ENCODE measurements around the gene CNKSR3. TPM values are rescaled to one million over a fixed set of nuclear protein-coding genes. Genes with fewer than 3 reads are reported as not detected.

Gene CNKSR3
- total RNA-seq, 1 experiment from 2014 or later, result 12.1 TPM

GRCh38 chr6:154377726-154378125 lies 132.8 kb downstream of the CNKSR3 start:
- Histone ChIP-seq H3K36me3 (no peaks in the 10 kb centered on the region), H3K9me3 (no peaks in the 10 kb centered on the region), H3K27me3 (no peaks in the 10 kb centered on the region), H3K4me3 (no peak overlapping the region)
- DNase-seq, result no peak

GRCh38 chr6:154373971-154374370 lies 136.5 kb downstream of the CNKSR3 start:
- H3K36me3 ChIP-seq, result no peaks in the 10 kb centered on the region
- no peaks in the 10 kb centered on the region for H3K27me3 ChIP-seq
- DNase-seq, result no peak
- no peak overlapping the region for H3K4me3 ChIP-seq
- H3K9me3 ChIP-seq, result no peaks in the 10 kb centered on the region

- H3K27me3 ChIP-seq, result no peaks in the 10 kb centered on the region
- H3K4me3 ChIP-seq, result no peak overlapping the region
- H3K36me3 ChIP-seq, result no peaks in the 10 kb centered on the region
- no peaks in the 10 kb centered on the region for H3K9me3 ChIP-seq
- DNase-seq, result no peak
These were observed 139.2 kb downstream of the CNKSR3 start for GRCh38 chr6:154371281-154371680.

GRCh38 chr6:154370545-154370944 lies 139.9 kb downstream of the CNKSR3 start:
- Histone ChIP-seq H3K4me3 (no peak overlapping the region), H3K27me3 (no peaks in the 10 kb centered on the region), H3K36me3 (no peaks in the 10 kb centered on the region), H3K9me3 (no peaks in the 10 kb centered on the region)
- DNase-seq, result peak; percentile 26

GRCh38 chr6:154367839-154368695 lies 142.4 kb downstream of the CNKSR3 start:
- no peaks in the 10 kb centered on the region for H3K27me3 ChIP-seq
- no peaks in the 10 kb centered on the region for H3K9me3 ChIP-seq
- no peaks in the 10 kb centered on the region for H3K36me3 ChIP-seq
- no peak for DNase-seq
- no peak overlapping the region for H3K4me3 ChIP-seq

- no peaks in the 10 kb centered on the region for H3K27me3 ChIP-seq
- H3K9me3 ChIP-seq, result no peaks in the 10 kb centered on the region
- no peak for DNase-seq
- H3K36me3 ChIP-seq, result no peaks in the 10 kb centered on the region
- no peak overlapping the region for H3K4me3 ChIP-seq
These were observed 143.1 kb downstream of the CNKSR3 start for GRCh38 chr6:154367336-154367735.

- no peak for DNase-seq
- no peak overlapping the region for H3K4me3 ChIP-seq
- H3K27me3 ChIP-seq, result no peaks in the 10 kb centered on the region
- H3K9me3 ChIP-seq, result no peaks in the 10 kb centered on the region
- H3K36me3 ChIP-seq, result no peaks in the 10 kb centered on the region
These were observed 146.7 kb downstream of the CNKSR3 start for GRCh38 chr6:154363821-154364220.

GRCh38 chr6:154361476-154361875 lies 149.0 kb downstream of the CNKSR3 start:
- Histone ChIP-seq H3K9me3 (no peaks in the 10 kb centered on the region), H3K27me3 (no peaks in the 10 kb centered on the region), H3K36me3 (no peaks in the 10 kb centered on the region), H3K4me3 (no peak overlapping the region)
- DNase-seq, result no peak

GRCh38 chr6:154360476-154360875 lies 150.0 kb downstream of the CNKSR3 start:
- Histone ChIP-seq H3K9me3 (no peaks in the 10 kb centered on the region), H3K36me3 (no peaks in the 10 kb centered on the region), H3K27me3 (no peaks in the 10 kb centered on the region), H3K4me3 (no peak overlapping the region)
- no peak for DNase-seq

- Histone ChIP-seq H3K27me3 (no peaks in the 10 kb centered on the region), H3K36me3 (no peaks in the 10 kb centered on the region), H3K9me3 (no peaks in the 10 kb centered on the region), H3K4me3 (no peak overlapping the region)
- DNase-seq, result no peak
These were observed 150.8 kb downstream of the CNKSR3 start for GRCh38 chr6:154359679-154360078.

- no peaks in the 10 kb centered on the region for H3K9me3 ChIP-seq
- DNase-seq, result no peak
- H3K4me3 ChIP-seq, result no peak overlapping the region
- H3K36me3 ChIP-seq, result no peaks in the 10 kb centered on the region
- no peaks in the 10 kb centered on the region for H3K27me3 ChIP-seq
These were observed 151.3 kb downstream of the CNKSR3 start for GRCh38 chr6:154359161-154359574.

GRCh38 chr6:154358019-154358545 lies 152.4 kb downstream of the CNKSR3 start:
- no peak for DNase-seq
- Histone ChIP-seq H3K27me3 (no peaks in the 10 kb centered on the region), H3K9me3 (no peaks in the 10 kb centered on the region), H3K4me3 (no peak overlapping the region), H3K36me3 (no peaks in the 10 kb centered on the region)

- DNase-seq, result no peak
- no peaks in the 10 kb centered on the region for H3K27me3 ChIP-seq
- H3K4me3 ChIP-seq, result no peak within 1 kb of the TSS
- H3K9me3 ChIP-seq, result no peaks in the 10 kb centered on the region
- no peaks in the 10 kb centered on the region for H3K36me3 ChIP-seq
These were observed 153.8 kb downstream of the CNKSR3 start, which contains the start of gene IPCEF1 for GRCh38 chr6:154356690-154357089. Gene IPCEF1, minus strand, starts transcription at chr6:154356803. Its CDS starts 90,856 bp downstream, at chr6:154265947.

GRCh38 chr6:154356113-154356512 lies 154.4 kb downstream of the CNKSR3 start:
- no peak for DNase-seq
- H3K36me3 ChIP-seq, result no peaks in the 10 kb centered on the region
- no peaks in the 10 kb centered on the region for H3K27me3 ChIP-seq
- no peak overlapping the region for H3K4me3 ChIP-seq
- no peaks in the 10 kb centered on the region for H3K9me3 ChIP-seq

- Histone ChIP-seq H3K4me3 (no peak overlapping the region), H3K27me3 (no peaks in the 10 kb centered on the region), H3K36me3 (no peaks in the 10 kb centered on the region), H3K9me3 (no peaks in the 10 kb centered on the region)
- DNase-seq, result no peak
These were observed 156.2 kb downstream of the CNKSR3 start for GRCh38 chr6:154354265-154354777.

GRCh38 chr6:154353626-154354025 lies 156.9 kb downstream of the CNKSR3 start:
- no peaks in the 10 kb centered on the region for H3K36me3 ChIP-seq
- no peaks in the 10 kb centered on the region for H3K9me3 ChIP-seq
- no peak for DNase-seq
- no peak overlapping the region for H3K4me3 ChIP-seq
- H3K27me3 ChIP-seq, result no peaks in the 10 kb centered on the region

- no peak for DNase-seq
- H3K36me3 ChIP-seq, result no peaks in the 10 kb centered on the region
These were observed 157.4 kb downstream of the CNKSR3 start for GRCh38 chr6:154352898-154353585.

More at GRCh38 chr6:154352898-154353585, 157.4 kb downstream of the CNKSR3 start:
- Histone ChIP-seq H3K9me3 (no peaks in the 10 kb centered on the region), H3K4me3 (no peak overlapping the region), H3K27me3 (no peaks in the 10 kb centered on the region)
